Measurements from ENCODE around the gene FBXO31. TPM values are rescaled to one million over a fixed set of nuclear protein-coding genes. Genes with fewer than 3 reads are reported as not detected.

The FBXO31 gene
- total and polyA plus RNA-seq, 2 donors (not counting 1 experiment from before 2014, with no cell fraction given): 17.8 to 32.9 TPM

- no peak overlapping the region for H3K9ac ChIP-seq (ENCODE audit: low read length)
- peaks cover 6 to 11% of the 10 kb centered on the region in 2 donors for H3K4me1 ChIP-seq (ENCODE audit: control insufficient read depth in 2 of 2, insufficient read depth in 2 of 2, low read length in 2 of 2)
- DNase-seq: no peak
- no peaks in the 10 kb centered on the region for H3K27me3 ChIP-seq (replicated peaks in 1 of 4; ENCODE audit: control extremely low read depth in 1 of 4, control insufficient read depth in 3 of 4, insufficient read depth in 4 of 4, low read length in 3 of 4)
- no peak overlapping the region for H3K4me3 ChIP-seq (ENCODE audit: control extremely low read depth in 1 of 5, extremely low read depth in 1 of 5, insufficient read depth in 1 of 5, low read depth in 2 of 5, low read length in 4 of 5)
- H2AFZ ChIP-seq (ENCODE audit: insufficient read depth, low read depth, low read length, poor library complexity, severe bottlenecking): no peak overlapping the region
- H3K9me3 ChIP-seq (ENCODE audit: control extremely low read depth in 1 of 3, control insufficient read depth in 2 of 3, insufficient read depth in 1 of 3, low read length in 2 of 3): no peaks in the 10 kb centered on the region
- 96% methylated on average over 18 of the region's 20 CpGs for WGBS (ENCODE audit: insufficient coverage)
- intact Hi-C loops (cut with micrococcal nuclease): no loop called here
- Mint-ChIP-seq H3K27me3 (no peaks in the 10 kb centered on the region), H3K9me3 (ENCODE audit: insufficient read depth) (no peaks in the 10 kb centered on the region), H3K4me1 (peaks cover 25% of the 10 kb centered on the region), H3K27ac (no peak overlapping the region), H3K4me3 (no peak overlapping the region)
- peaks cover 97% of the 10 kb centered on the region for H3K79me2 ChIP-seq (ENCODE audit: control insufficient read depth, insufficient read depth, low read length)
- ATAC-seq (ENCODE audit: low read depth): no peak
- POLR2A ChIA-PET: interaction anchor here (0.7 kb wide), 1 partner anchor 816 kb away, joined by 3 read pairs; no protein-coding TSS in a partner anchor
- no peak overlapping the region for H3K4me2 ChIP-seq (replicated peaks; ENCODE audit: low read depth, low read length, poor library complexity, severe bottlenecking)
- TF ChIP-seq CTCF (IDR thresholded peaks at IDR 0.05): no peak
- TF ChIP-seq EZH2 (IDR thresholded peaks at IDR 0.05; ENCODE audit: borderline replicate concordance, insufficient read depth, low read depth, low read length, poor library complexity, severe bottlenecking): no peak
- H4K20me1 ChIP-seq (ENCODE audit: control insufficient read depth, insufficient read depth, low read length, poor library complexity, severe bottlenecking): peaks cover 88% of the 10 kb centered on the region
- H3K36me3 ChIP-seq (replicated peaks in 1 of 2; ENCODE audit: control extremely low read depth in 1 of 2, control insufficient read depth in 1 of 2, extremely low read depth in 1 of 2, insufficient read depth in 2 of 2, low read length in 1 of 2): peaks cover 0 to 5% of the 10 kb centered on the region in 2 experiments
- H3K27ac ChIP-seq (ENCODE audit: low read length in 2 of 2): no peak overlapping the region
- CTCF ChIA-PET: no interaction called here
These were observed 12.2 kb downstream of the FBXO31 start for GRCh38 chr16:87371261-87371866.
